ENCODE measurements around the gene DNM3. TPM values are rescaled to one million over a fixed set of nuclear protein-coding genes. Genes with fewer than 3 reads are reported as not detected.

DNM3 gene
- polyA plus RNA-seq, 1 of the 3 experiments (the other 2 are of a cell fraction), result 0.43 TPM

- peaks cover 0 to 3% of the 10 kb centered on the region in 2 experiments; a peak in 2 of 4 replicates for H3K4me1 ChIP-seq (ENCODE audit: control insufficient read depth in 1 of 2, insufficient read depth in 2 of 2, low read depth in 1 of 2, low read length in 1 of 2)
- no peaks in the 10 kb centered on the region for H3K9me3 ChIP-seq
- no peaks in the 10 kb centered on the region for H4K20me1 ChIP-seq (ENCODE audit: insufficient read depth)
- ChIA-PET CTCF (interaction anchor here (1.1 to 1.2 kb wide), 2 partner anchors 41 to 356 kb away, joined by 3 to 4 read pairs; no protein-coding TSS in a partner anchor), POLR2A (no interaction called here)
- H3F3A ChIP-seq (replicated peaks; ENCODE audit: insufficient read depth), result peaks cover 7% of the 10 kb centered on the region
- H3K9ac ChIP-seq, result no peak overlapping the region
- no peak overlapping the region for H3K4me2 ChIP-seq
- TF ChIP-seq POLR2AphosphoS5 (IDR thresholded peaks at IDR 0.05; ENCODE audit: low read depth, low read length), result no peak
- no peaks in the 10 kb centered on the region for H3K79me2 ChIP-seq (ENCODE audit: insufficient read depth)
- no peak overlapping the region for H3K27ac ChIP-seq (ENCODE audit: low read depth in 2 of 2, low read length in 1 of 2)
- H3K27me3 ChIP-seq (ENCODE audit: insufficient read depth), result no peaks in the 10 kb centered on the region
- H3K4me3 ChIP-seq (ENCODE audit: low read depth in 2 of 2, low read length in 1 of 2), result no peak overlapping the region
- no peak overlapping the region for H2AFZ ChIP-seq (ENCODE audit: low read depth)
- no peak for DNase-seq
- H3K36me3 ChIP-seq (replicated peaks in 1 of 2; ENCODE audit: control insufficient read depth in 1 of 2, insufficient read depth in 2 of 2, low read length in 1 of 2), result no peaks in the 10 kb centered on the region
- no peaks in the 10 kb centered on the region for H3K9me2 ChIP-seq
Observed at GRCh38 chr1:172043900-172044299, 202.6 kb downstream of the DNM3 start.

GRCh38 chr1:172051898-172052297 is 210.6 kb downstream of the DNM3 start:
- Histone ChIP-seq H3K4me2 (no peak overlapping the region), H3K4me3 (ENCODE audit: low read depth in 2 of 2, low read length in 1 of 2) (no peak overlapping the region), H2AFZ (ENCODE audit: low read depth) (no peak overlapping the region), H3K4me1 (ENCODE audit: control insufficient read depth in 1 of 2, insufficient read depth in 2 of 2, low read depth in 1 of 2, low read length in 1 of 2) (no peaks in the 10 kb centered on the region; a peak in 1 of 4 replicates), H3K9me3 (no peaks in the 10 kb centered on the region), H3K36me3 (replicated peaks in 1 of 2; ENCODE audit: control insufficient read depth in 1 of 2, insufficient read depth in 2 of 2, low read length in 1 of 2) (no peaks in the 10 kb centered on the region), H3K9me2 (no peaks in the 10 kb centered on the region), H3K9ac (no peak overlapping the region), H4K20me1 (ENCODE audit: insufficient read depth) (no peaks in the 10 kb centered on the region), H3K27ac (ENCODE audit: low read depth in 2 of 2, low read length in 1 of 2) (no peak overlapping the region), H3K27me3 (ENCODE audit: insufficient read depth) (no peaks in the 10 kb centered on the region), H3K79me2 (ENCODE audit: insufficient read depth) (no peaks in the 10 kb centered on the region), H3F3A (replicated peaks; ENCODE audit: insufficient read depth) (no peaks in the 10 kb centered on the region)
- ChIA-PET POLR2A (no interaction called here), CTCF (no interaction called here)
- TF ChIP-seq RFX5 (IDR thresholded peaks at IDR 0.05; ENCODE audit: low read length) (no peak), USF2 (IDR thresholded peaks at IDR 0.05; ENCODE audit: borderline replicate concordance, low read depth, low read length) (no peak), FOXM1 (IDR thresholded peaks at IDR 0.05; ENCODE audit: low read depth) (no peak), MEF2A (IDR thresholded peaks at IDR 0.05; ENCODE audit: borderline replicate concordance, low read depth) (no peak), GABPA (IDR thresholded peaks at IDR 0.05; ENCODE audit: low read depth) (no peak), PBX3 (IDR thresholded peaks at IDR 0.05) (no peak), FOSL2 (IDR thresholded peaks at IDR 0.05; ENCODE audit: borderline replicate concordance, low read depth) (no peak), TCF12 (IDR thresholded peaks at IDR 0.05) (no peak), POLR2AphosphoS5 (IDR thresholded peaks at IDR 0.05; ENCODE audit: low read depth, low read length) (no peak), NFIC (IDR thresholded peaks at IDR 0.05; ENCODE audit: borderline replicate concordance) (no peak), TAF1 (IDR thresholded peaks at IDR 0.05; ENCODE audit: borderline replicate concordance, low read depth, low read length) (no peak), USF1 (IDR thresholded peaks at IDR 0.05; ENCODE audit: borderline replicate concordance, low read depth) (no peak), RCOR1 (IDR thresholded peaks at IDR 0.05; ENCODE audit: low read length) (no peak), EZH2phosphoT487 (IDR thresholded peaks at IDR 0.05; ENCODE audit: borderline replicate concordance, low read depth) (no peak), REST (IDR thresholded peaks at IDR 0.05; ENCODE audit: low read depth, low read length) (no peak), JUND (IDR thresholded peaks at IDR 0.05) (no peak), EP300 (IDR thresholded peaks at IDR 0.05; ENCODE audit: borderline replicate concordance in 1 of 2, low read depth in 1 of 2, low read length in 1 of 2) (no peak), RAD21 (IDR thresholded peaks at IDR 0.05; ENCODE audit: low read length) (no peak)
- 80% methylated on average over 2 of the region's 2 CpGs for WGBS (ENCODE audit: low lambda C conversion rate)
- no peak for DNase-seq
